NCI-H1694 (cell line): ENCODE measurements around the gene HEBP2.

Experiments used
- DNase-seq: peaks from one replicate; lab custom pipeline; 2025; lab: John Stamatoyannopoulos, UW

Gene HEBP2

DNA sequence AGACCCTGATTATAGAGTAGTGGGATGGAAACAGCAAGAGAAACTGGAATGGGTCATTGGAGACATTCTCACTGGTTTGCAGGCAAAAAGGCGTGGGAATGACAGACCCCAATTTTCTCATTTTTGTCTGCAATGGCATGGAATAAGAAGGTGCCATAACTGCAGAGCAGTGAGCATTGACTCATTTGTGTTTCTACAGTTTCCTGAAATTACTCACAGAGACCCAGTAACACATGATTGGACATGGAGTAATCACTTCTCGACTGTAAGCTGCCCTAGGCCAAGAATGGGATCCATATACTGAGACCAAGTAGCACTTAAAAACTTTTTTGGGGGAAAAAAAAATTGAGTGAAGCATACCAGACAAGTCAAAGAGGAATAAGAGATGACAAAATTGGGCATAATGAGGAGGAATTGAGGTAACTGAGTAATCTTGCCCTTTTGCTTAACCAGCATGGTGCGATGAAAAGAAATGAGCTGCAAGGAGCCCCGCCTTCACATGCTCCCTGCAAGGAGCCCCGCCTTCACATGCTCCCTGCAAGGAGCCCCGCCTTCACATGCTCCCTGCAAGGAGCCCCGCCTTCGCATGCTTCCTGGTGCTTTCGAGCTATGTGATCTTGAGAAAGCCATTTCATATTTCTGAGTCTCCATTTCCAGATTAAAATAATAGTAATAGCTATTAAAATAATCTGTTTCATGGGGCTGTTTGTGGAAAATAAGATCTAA, 51.1 kb downstream of the HEBP2 start:
- no peak for DNase-seq

DNA sequence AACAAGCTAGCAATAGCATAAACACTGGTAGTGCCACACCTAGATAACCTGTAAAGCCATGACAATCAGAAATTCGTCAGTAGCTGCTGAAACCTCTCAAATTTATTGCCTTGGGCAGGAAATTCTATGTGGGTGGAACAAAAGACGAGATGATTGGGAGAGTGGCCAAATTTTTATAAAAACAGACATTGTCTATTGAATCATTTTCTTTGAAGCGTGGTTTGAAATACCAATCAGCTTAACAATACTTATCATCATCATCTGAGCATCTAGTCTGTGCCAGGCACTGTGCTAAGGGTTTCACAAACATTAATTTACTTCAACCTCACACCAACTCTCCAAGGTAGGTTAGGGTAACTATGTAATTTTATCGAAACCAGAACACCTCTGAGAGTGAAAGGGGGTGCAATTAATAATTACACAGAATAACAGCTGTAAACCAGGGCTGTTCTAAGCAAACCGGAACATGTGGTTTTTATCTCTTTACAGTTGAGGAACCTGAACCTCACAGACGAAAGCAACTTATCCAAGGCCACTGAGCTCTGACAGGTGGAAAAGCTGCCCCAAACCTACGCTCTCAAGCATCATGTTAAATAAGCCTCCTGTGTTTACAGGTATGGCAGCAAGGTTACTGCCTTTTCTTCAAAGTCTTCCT, 51.9 kb downstream of the HEBP2 start:
- no peak for DNase-seq

GRCh38 chr6:138456401-138456790, 52.4 kb downstream of the HEBP2 start:
- DNase-seq: no peak

GRCh38 chr6:138461647-138462046, 57.6 kb downstream of the HEBP2 start:
- DNase-seq: no peak

- DNase-seq: no peak
Measured at GRCh38 chr6:138464085-138464484, 60.1 kb downstream of the HEBP2 start.

GRCh38 chr6:138465007-138465645, 61.1 kb downstream of the HEBP2 start:
- no peak for DNase-seq

DNA sequence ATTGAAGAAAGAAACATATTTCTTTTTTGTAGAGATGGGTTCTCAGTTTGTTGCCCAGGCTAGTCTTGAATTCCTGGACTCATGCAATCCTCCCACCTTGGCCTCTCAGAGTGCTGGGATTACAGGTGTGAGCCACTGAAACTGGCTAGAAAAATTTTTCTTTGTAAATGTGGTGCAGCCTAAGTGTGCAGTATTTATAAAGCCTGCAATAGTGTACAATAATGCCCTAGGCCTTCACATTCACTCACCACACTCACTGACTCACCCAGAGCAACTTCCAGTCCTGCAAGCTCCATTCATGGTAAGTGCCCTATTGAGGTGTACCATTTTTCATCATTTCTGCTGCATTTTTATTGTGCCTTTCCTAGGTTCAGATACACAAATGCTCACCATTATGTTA, 63.9 kb downstream of the HEBP2 start:
- no peak for DNase-seq

DNA sequence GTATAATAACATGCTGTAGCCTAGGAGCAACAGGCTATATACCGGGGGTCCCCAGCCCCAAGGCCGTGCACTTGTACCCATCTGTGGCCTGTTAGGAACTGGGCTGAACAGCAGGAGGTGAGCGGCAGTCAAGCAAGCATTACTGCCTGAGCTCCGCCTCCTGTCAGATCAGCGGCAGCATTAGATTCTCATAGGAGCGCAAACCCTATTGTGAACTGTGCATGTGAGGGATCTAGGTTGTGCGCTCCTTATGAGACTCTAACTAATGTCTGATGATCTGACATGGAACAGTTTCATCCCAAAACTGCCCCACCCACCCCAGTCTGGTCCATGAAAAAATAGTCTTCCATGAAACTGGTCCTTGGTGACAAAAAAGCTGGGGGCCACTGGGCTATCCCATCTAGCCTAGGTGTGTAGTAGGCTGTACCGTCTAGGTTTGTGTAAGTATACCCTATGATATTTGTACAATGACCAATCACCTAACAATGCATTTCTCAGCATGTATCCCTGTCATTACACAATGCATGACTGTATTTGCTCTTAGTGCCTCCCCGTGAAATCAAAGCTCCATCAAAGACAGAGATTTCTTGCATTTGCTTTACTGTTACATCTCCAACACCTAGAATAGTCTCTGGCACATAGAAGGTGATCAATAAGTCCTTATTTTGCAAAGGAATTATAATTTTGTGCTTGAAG, 64.4 kb downstream of the HEBP2 start:
- DNase-seq: no peak
